ENCODE results near the gene FBLN2.

GRCh38 chr3:13579063-13579462 lies 30.1 kb downstream of the FBLN2 start:
- TF ChIP-seq ELF1 (IDR thresholded peaks at IDR 0.05; ENCODE audit: borderline replicate concordance, low read depth): no peak
- no peak for TF ChIP-seq ZBTB33 (IDR thresholded peaks at IDR 0.05; ENCODE audit: extremely low read depth, insufficient replicate concordance, low read length)

All from HCT116 (cell line).